ENCODE measurements around the gene ALPK3. TPM values are rescaled to one million over a fixed set of nuclear protein-coding genes. Genes with fewer than 3 reads are reported as not detected.

The ALPK3 gene
- total RNA-seq, 1 donor from 2014 or later, result 0.34 TPM

- intact Hi-C loops (cut with micrococcal nuclease), result no loop called here
- DNase-seq (ENCODE audit: low spot score), result no peak
- H3K4me1 Mint-ChIP-seq (ENCODE audit: low read depth), result peaks cover 24% of the 10 kb centered on the region
- no peaks in the 10 kb centered on the region for H3K9me3 Mint-ChIP-seq
- no peak overlapping the region for H3K4me3 Mint-ChIP-seq (ENCODE audit: low read depth)
- no peaks in the 10 kb centered on the region for H3K27me3 Mint-ChIP-seq (ENCODE audit: low read depth)
- peaks cover 59% of the 10 kb centered on the region for H3K36me3 Mint-ChIP-seq (ENCODE audit: low read depth)
- no peak overlapping the region for H3K27ac Mint-ChIP-seq
Measured at GRCh38 chr15:84785053-84785452, 32.1 kb upstream of the ALPK3 start.

GRCh38 chr15:84788500-84788899, 28.7 kb upstream of the ALPK3 start:
- Mint-ChIP-seq H3K27me3 (ENCODE audit: low read depth) (no peaks in the 10 kb centered on the region), H3K4me1 (ENCODE audit: low read depth) (peaks cover 17% of the 10 kb centered on the region), H3K36me3 (ENCODE audit: low read depth) (peaks cover 55% of the 10 kb centered on the region), H3K4me3 (ENCODE audit: low read depth) (no peak overlapping the region), H3K27ac (peak overlapping the region; percentile 21), H3K9me3 (no peaks in the 10 kb centered on the region)
- intact Hi-C loops (cut with micrococcal nuclease), result no loop called here
- DNase-seq (ENCODE audit: low spot score), result no peak

GRCh38 chr15:84789762-84790161, 27.4 kb upstream of the ALPK3 start:
- Mint-ChIP-seq H3K9me3 (no peaks in the 10 kb centered on the region), H3K4me1 (ENCODE audit: low read depth) (peaks cover 17% of the 10 kb centered on the region), H3K36me3 (ENCODE audit: low read depth) (peaks cover 53% of the 10 kb centered on the region), H3K4me3 (ENCODE audit: low read depth) (no peak overlapping the region), H3K27ac (no peak overlapping the region), H3K27me3 (ENCODE audit: low read depth) (no peaks in the 10 kb centered on the region)
- DNase-seq (ENCODE audit: low spot score), result no peak
- intact Hi-C loops (cut with micrococcal nuclease), result no loop called here

- Mint-ChIP-seq H3K4me1 (ENCODE audit: low read depth) (peaks cover 14% of the 10 kb centered on the region), H3K27me3 (ENCODE audit: low read depth) (no peaks in the 10 kb centered on the region), H3K27ac (peak overlapping the region; percentile 51), H3K36me3 (ENCODE audit: low read depth) (peaks cover 54% of the 10 kb centered on the region), H3K9me3 (no peaks in the 10 kb centered on the region), H3K4me3 (ENCODE audit: low read depth) (no peak overlapping the region)
- no peak for DNase-seq (ENCODE audit: low spot score)
- intact Hi-C loops (cut with micrococcal nuclease), result no loop called here
Measured at GRCh38 chr15:84790676-84791075, 26.5 kb upstream of the ALPK3 start.

- intact Hi-C loops (cut with micrococcal nuclease), result no loop called here
- H3K27me3 Mint-ChIP-seq (ENCODE audit: low read depth), result no peaks in the 10 kb centered on the region
- H3K27ac Mint-ChIP-seq, result no peak overlapping the region
- no peak for DNase-seq (ENCODE audit: low spot score)
- H3K4me3 Mint-ChIP-seq (ENCODE audit: low read depth), result no peak overlapping the region
- peaks cover 54% of the 10 kb centered on the region for H3K36me3 Mint-ChIP-seq (ENCODE audit: low read depth)
- peaks cover 9% of the 10 kb centered on the region for H3K4me1 Mint-ChIP-seq (ENCODE audit: low read depth)
- no peaks in the 10 kb centered on the region for H3K9me3 Mint-ChIP-seq
Measured at GRCh38 chr15:84791763-84792162, 25.4 kb upstream of the ALPK3 start.

- no peaks in the 10 kb centered on the region for H3K27me3 Mint-ChIP-seq (ENCODE audit: low read depth)
- no peak overlapping the region for H3K27ac Mint-ChIP-seq
- intact Hi-C loops (cut with micrococcal nuclease), result no loop called here
- DNase-seq (ENCODE audit: low spot score), result no peak
- no peaks in the 10 kb centered on the region for H3K9me3 Mint-ChIP-seq
- H3K36me3 Mint-ChIP-seq (ENCODE audit: low read depth), result peaks cover 56% of the 10 kb centered on the region
- H3K4me3 Mint-ChIP-seq (ENCODE audit: low read depth), result no peak overlapping the region
- H3K4me1 Mint-ChIP-seq (ENCODE audit: low read depth), result peaks cover 3% of the 10 kb centered on the region
Measured at GRCh38 chr15:84793431-84794161, 23.6 kb upstream of the ALPK3 start.

- Mint-ChIP-seq H3K4me1 (ENCODE audit: low read depth) (peaks cover 2% of the 10 kb centered on the region), H3K27me3 (ENCODE audit: low read depth) (no peaks in the 10 kb centered on the region), H3K36me3 (ENCODE audit: low read depth) (peaks cover 55% of the 10 kb centered on the region), H3K27ac (no peak overlapping the region), H3K4me3 (ENCODE audit: low read depth) (no peak overlapping the region), H3K9me3 (no peaks in the 10 kb centered on the region)
- no peak for DNase-seq (ENCODE audit: low spot score)
- intact Hi-C loops (cut with micrococcal nuclease), result no loop called here
Measured at GRCh38 chr15:84794162-84794547, 23.0 kb upstream of the ALPK3 start.

GRCh38 chr15:84795186-84795585, 22.0 kb upstream of the ALPK3 start:
- no peak overlapping the region for H3K27ac Mint-ChIP-seq
- no peak for DNase-seq (ENCODE audit: low spot score)
- H3K27me3 Mint-ChIP-seq (ENCODE audit: low read depth), result no peaks in the 10 kb centered on the region
- H3K4me1 Mint-ChIP-seq (ENCODE audit: low read depth), result peaks cover 2% of the 10 kb centered on the region
- peaks cover 52% of the 10 kb centered on the region for H3K36me3 Mint-ChIP-seq (ENCODE audit: low read depth)
- intact Hi-C loops (cut with micrococcal nuclease), result no loop called here
- H3K9me3 Mint-ChIP-seq, result no peaks in the 10 kb centered on the region
- no peak overlapping the region for H3K4me3 Mint-ChIP-seq (ENCODE audit: low read depth)

GRCh38 chr15:84797212-84797611, 19.9 kb upstream of the ALPK3 start:
- peaks cover 45% of the 10 kb centered on the region for H3K36me3 Mint-ChIP-seq (ENCODE audit: low read depth)
- no peak for DNase-seq (ENCODE audit: low spot score)

GRCh38 chr15:84797801-84798200, 19.4 kb upstream of the ALPK3 start:
- no peak overlapping the region for H3K27ac Mint-ChIP-seq
- no peaks in the 10 kb centered on the region for H3K27me3 Mint-ChIP-seq (ENCODE audit: low read depth)
- no peaks in the 10 kb centered on the region for H3K4me1 Mint-ChIP-seq (ENCODE audit: low read depth)
- intact Hi-C loops (cut with micrococcal nuclease), result no loop called here
- peaks cover 50% of the 10 kb centered on the region for H3K36me3 Mint-ChIP-seq (ENCODE audit: low read depth)
- H3K9me3 Mint-ChIP-seq, result no peaks in the 10 kb centered on the region
- no peak overlapping the region for H3K4me3 Mint-ChIP-seq (ENCODE audit: low read depth)
- DNase-seq (ENCODE audit: low spot score), result no peak

More at GRCh38 chr15:84797212-84797611, 19.9 kb upstream of the ALPK3 start:
- intact Hi-C loops (cut with micrococcal nuclease), result no loop called here
- H3K27me3 Mint-ChIP-seq (ENCODE audit: low read depth), result no peaks in the 10 kb centered on the region
- H3K4me1 Mint-ChIP-seq (ENCODE audit: low read depth), result no peaks in the 10 kb centered on the region
- H3K4me3 Mint-ChIP-seq (ENCODE audit: low read depth), result no peak overlapping the region
- H3K27ac Mint-ChIP-seq, result no peak overlapping the region
- H3K9me3 Mint-ChIP-seq, result no peaks in the 10 kb centered on the region

GRCh38 chr15:84798436-84798946, 18.7 kb upstream of the ALPK3 start:
- peaks cover 55% of the 10 kb centered on the region for H3K36me3 Mint-ChIP-seq (ENCODE audit: low read depth)
- intact Hi-C loops (cut with micrococcal nuclease), result no loop called here
- no peak overlapping the region for H3K27ac Mint-ChIP-seq
- H3K4me1 Mint-ChIP-seq (ENCODE audit: low read depth), result no peaks in the 10 kb centered on the region
- H3K4me3 Mint-ChIP-seq (ENCODE audit: low read depth), result no peak overlapping the region
- no peaks in the 10 kb centered on the region for H3K9me3 Mint-ChIP-seq
- DNase-seq (ENCODE audit: low spot score), result no peak
- H3K27me3 Mint-ChIP-seq (ENCODE audit: low read depth), result no peaks in the 10 kb centered on the region

- no peak for DNase-seq (ENCODE audit: low spot score)
- Mint-ChIP-seq H3K27ac (no peak overlapping the region), H3K27me3 (ENCODE audit: low read depth) (no peaks in the 10 kb centered on the region), H3K4me1 (ENCODE audit: low read depth) (no peaks in the 10 kb centered on the region), H3K36me3 (ENCODE audit: low read depth) (peaks cover 57% of the 10 kb centered on the region), H3K9me3 (no peaks in the 10 kb centered on the region), H3K4me3 (ENCODE audit: low read depth) (no peak overlapping the region)
- intact Hi-C loops (cut with micrococcal nuclease), result no loop called here
Measured at GRCh38 chr15:84799511-84800187, 17.5 kb upstream of the ALPK3 start.

GRCh38 chr15:84800365-84800806, 16.8 kb upstream of the ALPK3 start:
- DNase-seq (ENCODE audit: low spot score), result no peak
- intact Hi-C loops (cut with micrococcal nuclease), result no loop called here
- H3K36me3 Mint-ChIP-seq (ENCODE audit: low read depth), result peaks cover 60% of the 10 kb centered on the region
- H3K27ac Mint-ChIP-seq, result no peak overlapping the region
- no peaks in the 10 kb centered on the region for H3K27me3 Mint-ChIP-seq (ENCODE audit: low read depth)
- no peaks in the 10 kb centered on the region for H3K4me1 Mint-ChIP-seq (ENCODE audit: low read depth)
- H3K9me3 Mint-ChIP-seq, result no peaks in the 10 kb centered on the region
- H3K4me3 Mint-ChIP-seq (ENCODE audit: low read depth), result no peak overlapping the region

All from activated T-helper 2 cell treated with anti-CD3 and anti-CD28 coated beads, Interferon-gamma antibody, Interleukin-2, Interleukin-4, amounts not matched to agents 10 μg/mL and 5 μg/mL and 100 μg/mL, durations not matched to agents 14 hours and 24 hours and 36 hours (primary cell).